Coronary artery (tissue), 2 donors: ENCODE measurements around the gene GALT.

ENCODE experiments used
- DNase-seq: peaks from one replicate; pipeline ENCODE4 v3.0.0-alpha.2; 2017; ENCODE audit warnings: low spot score
- H3K27ac ChIP-seq, 2 donors: fragments of 200-600 bp; sonication (generic); one replicate each; pipeline ENCODE4 v1.5.1; 2016 to 2019
- H3K4me3 ChIP-seq: fragments of 200-600 bp; sonication (generic); 2 replicates; pipeline ENCODE4 v1.5.1; 2016; ENCODE audit warnings: mild to moderate bottlenecking, moderate library complexity
- TF ChIP-seq, protein P1 (sequence below): fragments of 200-600 bp; sonication (generic); IDR thresholded peaks from one replicate; pipeline ENCODE4 v1.5.1; 2019; ENCODE audit warnings: antibody characterized with exemption

GALT gene

DNA sequence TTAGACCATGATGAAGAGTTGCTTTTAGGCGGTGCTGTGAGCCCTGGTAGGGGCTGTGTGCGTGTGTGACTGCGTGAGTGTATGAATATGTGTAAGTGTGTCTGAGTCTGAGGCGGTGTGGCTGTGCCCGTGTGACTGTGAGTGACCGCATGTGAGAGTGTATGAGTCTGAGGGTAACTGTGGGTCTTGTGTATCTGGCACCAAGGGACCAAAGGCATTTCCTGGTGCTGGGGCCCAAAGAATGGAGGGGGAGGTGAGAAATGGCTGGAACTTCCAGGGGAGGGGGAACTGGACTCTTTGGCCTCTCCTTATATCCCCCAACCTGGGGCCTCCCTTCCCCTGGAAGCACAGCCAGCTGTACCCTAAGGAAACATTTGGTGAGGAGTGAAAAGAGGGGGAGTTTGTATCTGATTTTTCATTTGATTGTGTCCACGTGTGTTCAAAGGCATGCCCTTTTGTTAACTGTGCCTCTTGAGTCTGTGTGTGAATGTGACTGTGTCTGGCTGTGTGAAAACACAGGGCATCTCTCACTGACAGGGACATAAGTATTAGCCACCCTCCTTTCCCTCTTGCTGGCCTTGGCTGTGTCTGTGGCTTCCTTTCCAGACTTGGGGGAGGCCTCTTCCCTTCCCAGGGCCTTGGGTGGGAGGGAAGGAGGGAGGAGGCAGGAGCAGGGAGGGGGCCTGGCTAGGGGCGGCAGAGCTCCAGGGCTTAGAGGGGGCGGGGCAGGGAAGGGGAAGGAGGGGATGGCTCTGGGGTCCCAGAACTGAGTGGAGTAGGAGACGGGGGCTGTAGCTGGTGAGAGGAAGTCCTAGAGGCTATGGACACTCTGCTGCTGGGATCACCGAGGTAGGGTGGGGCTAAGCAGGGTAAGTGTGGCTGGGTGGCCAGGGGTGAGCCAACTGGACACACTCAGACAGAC is 6.9 kb downstream of the GALT start:
- DNase-seq = no peak
- peak overlapping the region; percentile 74 for H3K4me3 ChIP-seq
- H3K27ac ChIP-seq = peak overlapping the region; percentile 87 to 91
- TF ChIP-seq, protein P1, sequence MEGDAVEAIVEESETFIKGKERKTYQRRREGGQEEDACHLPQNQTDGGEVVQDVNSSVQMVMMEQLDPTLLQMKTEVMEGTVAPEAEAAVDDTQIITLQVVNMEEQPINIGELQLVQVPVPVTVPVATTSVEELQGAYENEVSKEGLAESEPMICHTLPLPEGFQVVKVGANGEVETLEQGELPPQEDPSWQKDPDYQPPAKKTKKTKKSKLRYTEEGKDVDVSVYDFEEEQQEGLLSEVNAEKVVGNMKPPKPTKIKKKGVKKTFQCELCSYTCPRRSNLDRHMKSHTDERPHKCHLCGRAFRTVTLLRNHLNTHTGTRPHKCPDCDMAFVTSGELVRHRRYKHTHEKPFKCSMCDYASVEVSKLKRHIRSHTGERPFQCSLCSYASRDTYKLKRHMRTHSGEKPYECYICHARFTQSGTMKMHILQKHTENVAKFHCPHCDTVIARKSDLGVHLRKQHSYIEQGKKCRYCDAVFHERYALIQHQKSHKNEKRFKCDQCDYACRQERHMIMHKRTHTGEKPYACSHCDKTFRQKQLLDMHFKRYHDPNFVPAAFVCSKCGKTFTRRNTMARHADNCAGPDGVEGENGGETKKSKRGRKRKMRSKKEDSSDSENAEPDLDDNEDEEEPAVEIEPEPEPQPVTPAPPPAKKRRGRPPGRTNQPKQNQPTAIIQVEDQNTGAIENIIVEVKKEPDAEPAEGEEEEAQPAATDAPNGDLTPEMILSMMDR = no peak

DNA sequence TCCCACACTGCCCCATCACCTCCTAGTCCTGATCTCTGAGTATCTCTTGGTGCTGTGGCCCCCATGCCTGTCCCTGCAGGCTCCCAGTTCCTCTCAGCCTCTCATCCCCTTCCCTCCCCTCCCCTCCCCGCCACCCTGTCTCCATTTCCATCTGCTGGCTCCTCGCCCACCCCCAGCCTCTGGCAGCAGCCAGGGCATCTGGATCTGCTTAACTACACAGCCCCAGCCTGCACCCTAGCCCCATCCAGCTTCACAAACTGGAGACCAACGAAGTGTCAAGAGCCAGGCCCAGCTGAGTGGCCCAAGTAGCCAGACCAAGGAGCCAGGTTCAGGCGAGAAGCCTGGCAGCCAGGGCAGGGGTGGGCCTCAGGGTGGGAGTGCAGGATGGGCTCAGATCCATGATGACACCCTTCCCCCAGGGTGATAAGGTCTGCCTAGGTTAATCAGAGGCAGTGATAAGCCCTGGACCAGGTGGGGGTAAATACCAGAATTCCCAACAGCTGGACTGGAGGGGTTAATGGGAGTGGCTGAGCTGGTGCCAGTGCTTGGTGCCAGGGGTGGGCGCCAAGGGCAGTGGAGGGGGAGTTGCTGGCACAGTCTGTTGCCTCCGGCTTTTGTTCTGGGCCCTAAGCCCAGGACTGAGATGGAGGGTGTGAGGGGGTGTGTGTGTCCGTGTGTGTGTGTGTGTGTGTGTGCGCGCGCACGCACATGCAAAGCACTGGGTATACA is 8.0 kb downstream of the GALT start:
- H3K27ac ChIP-seq = peak overlapping the region; percentile 87 to 91
- TF ChIP-seq, protein P1 = no peak
- peak overlapping the region; percentile 56 for H3K4me3 ChIP-seq
- peak; percentile 86 for DNase-seq

DNA sequence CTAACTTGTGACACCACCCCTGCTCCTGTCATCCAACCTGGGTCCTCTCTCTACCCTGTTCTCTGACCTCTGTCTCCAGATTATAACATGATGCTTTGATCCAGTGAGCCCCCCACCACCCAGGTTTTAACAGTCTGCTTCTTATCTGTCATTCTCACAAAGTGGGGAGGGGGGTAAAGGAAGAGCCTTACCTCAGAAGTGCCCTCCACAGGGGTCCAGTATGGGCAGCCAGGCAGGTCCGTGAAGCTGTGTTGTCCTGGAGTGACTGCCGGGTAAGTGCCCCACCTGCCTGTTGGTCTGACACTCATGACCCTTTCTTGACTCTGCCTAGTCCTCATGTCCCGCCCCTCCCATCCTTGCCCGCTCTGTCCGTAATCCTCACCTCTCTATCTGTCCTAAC is 8.9 kb downstream of the GALT start:
- DNase-seq = no peak
- TF ChIP-seq, protein P1 = no peak
- H3K27ac ChIP-seq = peak overlapping the region; percentile 87 to 91
- peak overlapping the region; percentile 56 for H3K4me3 ChIP-seq

DNA sequence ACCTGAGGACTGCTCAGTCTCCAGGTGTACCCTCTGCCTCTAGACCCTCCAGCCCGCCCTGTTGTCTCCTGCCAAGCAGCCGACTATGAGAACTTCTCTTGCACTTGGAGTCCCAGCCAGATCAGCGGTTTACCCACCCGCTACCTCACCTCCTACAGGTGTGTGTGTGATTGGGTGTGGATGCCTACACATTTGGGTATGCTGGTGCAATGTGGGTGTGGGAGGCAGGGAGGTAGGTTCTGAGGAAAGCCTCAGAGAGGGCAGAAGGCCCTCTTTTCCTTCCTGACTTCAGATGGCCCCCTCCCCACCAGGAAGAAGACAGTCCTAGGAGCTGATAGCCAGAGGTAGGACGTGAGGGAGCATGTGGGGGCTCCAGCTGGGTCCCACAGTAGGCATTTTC is 10.5 kb downstream of the GALT start:
- TF ChIP-seq, protein P1 = no peak
- DNase-seq = no peak
- H3K27ac ChIP-seq = no peak overlapping the region
- no peak overlapping the region for H3K4me3 ChIP-seq

DNA sequence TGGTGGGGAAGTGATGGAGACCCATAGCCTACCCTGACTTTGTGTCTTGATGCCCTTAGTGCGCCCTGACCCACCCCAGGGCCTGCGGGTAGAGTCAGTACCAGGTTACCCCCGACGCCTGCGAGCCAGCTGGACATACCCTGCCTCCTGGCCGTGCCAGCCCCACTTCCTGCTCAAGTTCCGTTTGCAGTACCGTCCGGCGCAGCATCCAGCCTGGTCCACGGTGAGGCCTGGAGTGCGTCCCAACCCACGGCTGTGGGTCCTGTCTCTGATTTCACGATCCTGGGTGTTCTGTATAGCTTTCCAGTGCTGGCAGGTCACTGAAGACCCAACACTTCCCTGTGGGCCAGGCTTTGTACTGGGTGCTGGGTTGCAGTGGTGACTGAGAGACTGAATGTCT is 12.0 kb downstream of the GALT start:
- TF ChIP-seq, protein P1 = no peak
- Histone ChIP-seq H3K27ac (no peak overlapping the region), H3K4me3 (no peak overlapping the region)
- no peak for DNase-seq

DNA sequence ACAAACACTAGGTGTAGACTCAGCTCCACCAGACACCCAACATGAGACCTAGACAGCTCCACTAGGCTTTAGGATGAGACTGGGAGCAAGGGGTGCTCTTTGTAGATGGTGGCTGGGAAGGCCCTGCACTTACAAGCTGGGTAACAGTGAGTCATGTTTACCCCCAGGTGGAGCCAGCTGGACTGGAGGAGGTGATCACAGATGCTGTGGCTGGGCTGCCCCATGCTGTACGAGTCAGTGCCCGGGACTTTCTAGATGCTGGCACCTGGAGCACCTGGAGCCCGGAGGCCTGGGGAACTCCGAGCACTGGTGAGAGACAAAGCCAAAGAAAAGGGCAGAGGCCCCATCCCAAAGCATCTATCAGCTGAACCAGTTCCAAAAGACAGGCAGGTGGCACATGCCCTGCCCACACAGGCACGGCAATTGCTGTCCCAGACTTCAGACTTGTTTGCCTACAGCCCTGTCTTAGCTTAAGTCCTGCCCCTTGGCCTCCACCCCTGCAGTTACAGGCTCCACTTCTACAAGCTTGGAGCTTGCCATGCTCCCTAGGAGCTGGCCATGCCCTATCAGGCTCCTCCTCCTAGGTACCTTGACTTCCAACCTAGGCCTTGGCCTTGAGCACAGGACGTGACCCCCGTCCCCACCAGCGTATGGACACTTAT is 13.2 kb downstream of the GALT start:
- no peak overlapping the region for H3K27ac ChIP-seq
- TF ChIP-seq, protein P1 = no peak
- no peak overlapping the region for H3K4me3 ChIP-seq
- DNase-seq = no peak
